SKM-1 (cell line): ENCODE data around the gene DKK1.

Experiments used
- DNase-seq: peaks from one replicate; lab custom pipeline; 2025; ENCODE audit not compliant: unreplicated experiment; lab: John Stamatoyannopoulos, UW

DKK1 gene

DNA sequence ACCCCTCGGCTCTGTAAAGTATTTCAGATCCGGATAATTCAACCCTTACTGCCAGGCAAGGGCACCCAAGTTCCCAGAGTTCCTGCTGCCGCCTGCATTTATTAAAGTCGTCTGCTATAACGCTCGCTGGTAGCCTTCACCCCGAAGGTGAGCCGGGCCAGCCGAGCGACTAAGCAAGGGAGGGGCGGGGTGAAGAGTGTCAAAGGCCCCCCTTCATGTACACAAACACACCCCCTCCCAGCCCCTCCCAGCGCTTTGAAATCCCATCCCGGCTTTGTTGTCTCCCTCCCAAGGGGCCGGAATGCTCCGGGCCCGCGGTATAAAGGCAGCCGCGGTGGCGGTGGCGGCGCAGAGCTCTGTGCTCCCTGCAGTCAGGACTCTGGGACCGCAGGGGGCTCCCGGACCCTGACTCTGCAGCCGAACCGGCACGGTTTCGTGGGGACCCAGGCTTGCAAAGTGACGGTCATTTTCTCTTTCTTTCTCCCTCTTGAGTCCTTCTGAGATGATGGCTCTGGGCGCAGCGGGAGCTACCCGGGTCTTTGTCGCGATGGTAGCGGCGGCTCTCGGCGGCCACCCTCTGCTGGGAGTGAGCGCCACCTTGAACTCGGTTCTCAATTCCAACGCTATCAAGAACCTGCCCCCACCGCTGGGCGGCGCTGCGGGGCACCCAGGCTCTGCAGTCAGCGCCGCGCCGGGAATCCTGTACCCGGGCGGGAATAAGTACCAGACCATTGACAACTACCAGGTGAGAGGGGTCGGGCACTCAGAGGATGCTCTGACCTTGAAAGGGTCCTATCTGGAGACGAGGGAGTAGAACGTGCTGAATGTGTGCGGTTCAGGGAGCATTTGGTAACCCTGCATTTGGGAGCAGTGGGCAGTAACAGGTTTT, at the start of gene DKK1:
Gene DKK1, plus strand, starts transcription at position 349 of the 889 bp plus-strand sequence. Its CDS starts 154 bp downstream, at position 503.
- peak; percentile 48 for DNase-seq

GRCh38 chr10:52265131-52265926, 48.8 kb upstream of the DKK1 start:
- no peak for DNase-seq

GRCh38 chr10:52266858-52267257, 47.2 kb upstream of the DKK1 start:
- no peak for DNase-seq

DNA sequence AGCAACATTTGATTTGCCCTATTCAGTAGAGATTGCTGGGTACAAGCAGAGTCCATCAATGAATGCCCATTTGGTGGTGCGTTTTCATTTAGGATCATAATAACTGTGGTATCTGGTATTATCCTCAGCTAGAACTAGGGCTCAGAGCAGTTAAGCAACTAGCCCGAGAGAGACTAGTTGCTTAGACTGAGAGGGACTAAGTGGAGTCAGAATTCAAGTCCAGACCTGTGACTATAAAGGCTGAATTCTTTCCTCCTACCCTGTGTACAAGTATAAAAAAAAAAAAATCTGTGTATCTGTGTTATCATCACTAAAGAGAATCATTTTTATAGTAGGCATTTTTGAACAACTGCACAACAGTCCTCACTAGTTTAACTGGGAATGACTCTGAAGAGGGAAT, 45.3 kb upstream of the DKK1 start:
- DNase-seq: no peak

DNA sequence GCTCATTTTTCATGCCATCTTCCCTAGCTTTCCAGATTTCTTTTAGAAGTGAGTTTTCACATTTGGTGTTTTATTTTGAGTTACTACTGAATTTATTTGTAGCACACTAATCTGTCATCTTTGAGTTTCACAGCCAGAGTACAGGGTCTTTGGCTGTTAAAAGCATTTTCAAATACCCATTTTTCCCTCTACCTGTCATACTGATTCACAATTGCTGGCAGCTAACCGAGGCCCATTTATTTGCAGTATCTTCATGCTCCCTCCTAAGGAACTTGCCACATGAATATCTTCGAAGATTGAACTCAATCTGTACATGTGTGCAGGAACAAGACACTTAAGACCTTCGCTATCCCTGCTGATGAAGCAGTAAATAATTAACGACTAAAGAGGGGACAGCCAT, 44.8 kb upstream of the DKK1 start:
- no peak for DNase-seq

DNA sequence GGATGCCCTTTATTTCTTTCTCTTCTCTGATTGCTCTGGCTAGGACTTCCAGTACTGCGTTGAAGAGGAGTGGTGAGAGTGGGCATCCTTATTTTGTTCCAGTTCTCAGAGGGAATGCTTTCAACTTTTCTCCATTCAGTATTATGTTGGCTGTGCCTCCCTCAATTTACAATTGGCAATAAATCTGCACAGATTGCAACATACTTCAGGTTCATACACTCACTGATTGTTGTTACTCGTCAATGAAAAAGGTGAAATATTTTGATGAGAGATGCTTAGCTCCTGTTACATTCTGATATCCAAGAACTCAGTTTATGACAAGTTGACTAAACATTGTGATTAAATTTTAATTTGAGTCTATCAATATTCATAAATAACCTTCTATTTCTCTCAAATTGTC, 37.9 kb upstream of the DKK1 start:
- no peak for DNase-seq

GRCh38 chr10:52276986-52277385, 37.1 kb upstream of the DKK1 start:
- no peak for DNase-seq

- DNase-seq: no peak
These were observed 34.5 kb upstream of the DKK1 start for GRCh38 chr10:52279546-52279945.

DNA sequence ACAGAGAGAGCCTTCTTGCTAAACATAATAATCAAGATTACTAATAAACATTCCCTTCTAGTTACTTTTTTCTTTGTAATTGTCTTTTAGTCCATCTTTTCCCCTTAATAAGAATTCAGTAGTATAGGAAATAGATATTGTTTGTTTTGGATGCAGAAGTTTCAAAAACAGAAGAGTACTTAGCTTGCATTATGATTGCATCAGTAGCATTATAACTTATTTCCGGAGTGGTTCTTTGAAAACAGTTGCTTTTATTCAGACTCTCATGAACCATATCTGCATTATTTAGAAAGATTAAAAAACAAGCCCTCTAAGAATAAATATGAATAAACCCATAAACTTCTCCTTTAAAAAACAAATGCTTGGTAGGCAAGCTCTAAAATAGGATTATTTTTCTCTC, 34.0 kb upstream of the DKK1 start:
- DNase-seq: no peak

GRCh38 chr10:52283174-52283573, 30.9 kb upstream of the DKK1 start:
- DNase-seq: no peak

GRCh38 chr10:52284416-52285013, 29.6 kb upstream of the DKK1 start:
- DNase-seq: no peak

DNA sequence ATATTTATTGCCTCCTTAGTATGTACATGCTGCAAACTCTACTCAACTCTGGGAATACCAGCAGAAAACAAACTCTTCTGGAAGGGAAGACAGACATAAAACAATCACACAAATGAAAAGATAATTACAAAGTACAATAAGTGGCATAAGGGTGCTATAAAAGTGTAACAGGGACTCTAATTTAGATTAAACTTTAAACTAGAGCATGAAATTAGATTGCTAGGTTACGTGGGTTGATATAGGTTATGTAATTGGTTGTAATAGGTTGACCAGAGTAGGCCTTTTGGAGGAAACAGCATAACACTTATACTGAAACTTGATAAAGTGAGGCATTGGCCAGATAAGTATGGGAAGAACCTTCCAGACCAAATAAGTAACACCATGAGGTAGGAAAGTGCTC, 26.2 kb upstream of the DKK1 start:
- no peak for DNase-seq

- no peak for DNase-seq
These were observed 16.3 kb upstream of the DKK1 start for GRCh38 chr10:52297747-52298146.

DNA sequence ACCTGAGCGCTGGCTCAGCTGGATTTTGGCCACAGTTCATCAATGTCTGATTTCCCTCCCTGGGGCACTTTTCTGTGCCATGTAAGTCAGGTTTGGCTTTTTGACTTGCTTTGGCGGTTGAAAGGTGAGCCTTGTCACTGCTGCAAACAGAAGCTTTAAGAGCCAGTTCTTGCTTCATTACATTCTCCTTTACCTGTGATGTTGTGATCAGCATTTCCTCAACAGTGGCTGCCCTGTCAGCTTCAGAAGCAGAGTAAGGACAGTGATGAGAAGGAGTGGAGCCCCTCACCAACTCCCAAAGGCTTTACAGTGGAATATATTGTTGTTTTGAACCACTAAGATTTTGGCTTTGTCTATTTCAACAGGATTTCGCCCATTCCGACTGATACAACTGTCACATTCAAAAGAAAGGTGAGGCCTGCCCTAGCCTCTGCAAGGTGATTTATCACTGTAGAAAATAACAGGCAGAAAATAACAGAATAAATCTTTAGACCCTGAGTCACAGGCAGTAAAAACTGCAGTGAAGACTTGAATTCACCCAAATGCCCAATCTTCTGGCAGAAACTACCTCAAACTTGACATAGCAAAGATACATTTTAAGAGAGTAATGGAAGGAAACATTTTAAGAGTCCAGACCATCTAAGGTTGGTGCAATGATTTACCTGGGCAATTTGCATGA, 13.3 kb upstream of the DKK1 start:
- no peak for DNase-seq

DNA sequence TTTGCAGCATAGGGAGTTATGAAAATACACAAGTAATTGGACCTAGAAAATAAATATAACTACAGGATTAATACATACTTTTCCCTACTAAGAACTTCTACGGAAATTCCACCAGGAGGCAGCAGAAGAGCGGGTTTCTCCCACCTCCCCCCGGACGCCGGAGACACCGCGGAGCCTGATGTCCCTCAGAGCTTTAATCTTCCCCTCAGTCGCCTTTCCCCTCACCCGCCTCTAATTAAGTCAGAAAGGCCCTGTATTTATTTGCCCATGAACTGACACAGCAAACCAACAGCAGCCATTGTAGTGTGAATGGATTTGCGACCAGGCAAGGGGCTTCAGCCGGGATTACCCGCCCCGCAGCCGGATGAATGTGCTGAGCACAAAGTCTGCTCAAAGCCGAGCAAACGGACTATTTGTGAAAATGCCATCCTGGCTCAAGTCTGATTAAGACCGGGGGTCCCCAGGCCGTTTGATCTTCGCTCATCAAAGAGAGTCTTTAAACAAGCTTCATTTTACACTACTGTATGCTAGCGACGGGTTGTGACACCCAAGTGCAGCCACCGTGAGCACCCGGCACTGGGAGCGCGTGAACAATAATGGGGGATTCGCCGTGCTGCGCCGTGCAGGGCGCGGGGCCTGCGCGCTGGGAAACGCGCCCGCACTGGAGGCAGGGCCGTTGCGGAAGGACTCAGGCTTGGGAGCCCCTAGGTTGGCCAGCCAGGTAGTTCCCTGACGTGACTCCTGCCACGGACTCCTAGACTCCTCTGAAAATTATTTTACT, 5.6 kb upstream of the DKK1 start:
- peak; percentile 61 for DNase-seq

DNA sequence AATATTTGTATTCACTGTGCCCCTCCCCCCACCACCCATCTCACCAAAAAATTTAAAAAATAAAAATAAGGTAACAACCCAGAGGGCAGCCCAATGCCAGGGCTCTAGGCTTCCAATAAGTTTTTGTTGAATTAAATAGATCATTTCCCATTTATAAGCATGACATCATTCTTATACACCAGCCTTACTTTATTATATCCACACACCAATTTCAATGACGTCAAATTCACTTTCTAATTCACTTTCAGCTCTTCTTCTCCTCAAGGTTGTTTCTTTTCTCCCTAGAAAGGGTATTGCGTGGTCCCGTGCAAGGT, 1.2 kb upstream of the DKK1 start:
- DNase-seq: no peak

DNA sequence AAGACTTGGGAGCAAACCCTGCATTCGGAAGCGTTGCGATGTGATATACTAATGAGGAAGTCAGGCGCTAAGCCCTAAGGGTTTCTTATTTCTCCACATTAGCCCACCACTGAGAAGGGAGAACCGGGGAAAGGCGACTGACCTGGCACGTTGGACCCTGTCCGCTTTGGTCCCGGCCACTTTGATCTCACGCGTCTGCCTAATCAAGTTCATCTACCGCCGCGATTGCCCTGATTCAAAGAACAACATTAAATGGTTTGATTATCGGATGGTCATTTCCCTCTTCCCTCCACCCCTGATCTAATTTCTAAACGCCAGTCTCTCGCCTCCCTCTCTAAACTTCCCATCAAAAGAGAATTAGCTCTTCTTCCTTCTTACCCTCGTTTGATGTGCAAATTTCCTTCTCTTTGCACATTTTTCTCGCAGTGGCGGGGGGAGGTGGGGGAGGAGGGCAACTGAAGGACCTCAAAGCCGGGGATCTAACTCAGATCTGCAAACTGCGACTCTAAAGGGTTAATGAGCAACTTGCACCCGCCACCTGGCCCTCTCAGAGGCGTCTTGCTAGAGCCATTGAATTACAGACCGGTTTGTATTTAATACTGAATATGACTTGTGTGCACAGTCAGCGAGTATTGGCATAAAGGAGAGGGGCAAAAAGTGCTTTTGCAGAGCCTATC, 687 bp upstream of the DKK1 start:
- DNase-seq: no peak

DNA sequence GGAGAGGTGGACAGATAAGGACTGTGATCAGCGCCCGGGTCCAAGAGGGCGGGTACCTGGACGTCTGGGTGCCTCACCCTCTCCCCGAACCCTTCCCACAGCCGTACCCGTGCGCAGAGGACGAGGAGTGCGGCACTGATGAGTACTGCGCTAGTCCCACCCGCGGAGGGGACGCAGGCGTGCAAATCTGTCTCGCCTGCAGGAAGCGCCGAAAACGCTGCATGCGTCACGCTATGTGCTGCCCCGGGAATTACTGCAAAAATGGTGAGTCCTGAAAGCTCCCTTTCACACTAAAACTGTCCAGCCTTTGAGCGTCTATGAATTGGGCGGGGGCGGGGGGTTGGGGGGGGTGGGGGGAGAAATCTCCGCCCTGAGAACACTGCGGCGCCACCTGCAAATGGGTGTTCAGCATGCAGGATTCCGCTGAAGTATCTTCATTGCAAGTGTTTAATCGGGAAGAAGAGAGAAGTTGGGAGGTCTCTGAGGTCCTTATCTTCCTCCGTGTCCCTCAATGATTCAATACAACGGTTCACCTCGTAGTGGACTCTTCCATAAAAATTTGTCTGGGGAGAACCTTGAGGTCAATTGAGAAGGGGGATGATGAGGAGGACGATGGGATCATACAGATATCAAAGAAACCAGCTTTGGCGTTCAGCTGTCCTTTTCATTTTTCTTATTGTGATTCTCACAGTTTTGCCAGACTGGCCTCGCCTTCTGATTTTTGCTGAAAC, 906 bp downstream of the DKK1 start:
- DNase-seq: no peak

- no peak for DNase-seq
These were observed 1.9 kb downstream of the DKK1 start for GRCh38 chr10:52316001-52316400.
